NCI-H2171 (cell line): ENCODE results near the gene ZNF366.

ENCODE experiments used
- DNase-seq: peaks from one replicate; lab custom pipeline; 2025; lab: John Stamatoyannopoulos, UW

Gene ZNF366

GRCh38 chr5:72507231-72507906 is at the start of gene ZNF366:
Gene ZNF366, minus strand, starts transcription at chr5:72507410. Its CDS starts 45,914 bp downstream, at chr5:72461496.
- DNase-seq = no peak

- no peak for DNase-seq
Observed at GRCh38 chr5:72556351-72557166, 49.3 kb upstream of the ZNF366 start.

- no peak for DNase-seq
Observed at GRCh38 chr5:72555871-72556270, 48.7 kb upstream of the ZNF366 start.

- DNase-seq = no peak
Observed at GRCh38 chr5:72554897-72555296, 47.7 kb upstream of the ZNF366 start.

- DNase-seq = no peak
Observed at GRCh38 chr5:72552041-72552557, 44.9 kb upstream of the ZNF366 start.

- no peak for DNase-seq
Observed at GRCh38 chr5:72550595-72550994, 43.4 kb upstream of the ZNF366 start.

- DNase-seq = no peak
Observed at GRCh38 chr5:72543811-72544210, 36.6 kb upstream of the ZNF366 start.

GRCh38 chr5:72543365-72543764 is 36.2 kb upstream of the ZNF366 start:
- no peak for DNase-seq

- no peak for DNase-seq
Observed at GRCh38 chr5:72542695-72543094, 35.5 kb upstream of the ZNF366 start.

- no peak for DNase-seq
Observed at GRCh38 chr5:72541501-72542225, 34.5 kb upstream of the ZNF366 start.

GRCh38 chr5:72540759-72541438 is 33.7 kb upstream of the ZNF366 start:
- DNase-seq = no peak

- DNase-seq = no peak
Observed at GRCh38 chr5:72539726-72540125, 32.5 kb upstream of the ZNF366 start.

- DNase-seq = no peak
Observed at GRCh38 chr5:72539038-72539437, 31.8 kb upstream of the ZNF366 start.

- DNase-seq = no peak
Observed at GRCh38 chr5:72537166-72537565, 30.0 kb upstream of the ZNF366 start.

GRCh38 chr5:72531496-72532190 is 24.4 kb upstream of the ZNF366 start:
- no peak for DNase-seq

GRCh38 chr5:72530196-72530595 is 23.0 kb upstream of the ZNF366 start:
- DNase-seq = no peak

- DNase-seq = no peak
Observed at GRCh38 chr5:72529383-72529782, 22.2 kb upstream of the ZNF366 start.

GRCh38 chr5:72525816-72526215 is 18.6 kb upstream of the ZNF366 start:
- no peak for DNase-seq

- peak; percentile 18 for DNase-seq
Observed at GRCh38 chr5:72523960-72524582, 16.9 kb upstream of the ZNF366 start.

GRCh38 chr5:72522607-72523006 is 15.4 kb upstream of the ZNF366 start:
- DNase-seq = no peak

- no peak for DNase-seq
Observed at GRCh38 chr5:72519111-72519510, 11.9 kb upstream of the ZNF366 start.
